H1 (cell line): ENCODE measurements around the gene HEPACAM. TPM values are rescaled to one million over a fixed set of nuclear protein-coding genes. Genes with fewer than 3 reads are reported as not detected.

Experiments
- NRF1 ChIP-seq: IDR thresholded peaks from 2 replicates; pipeline ENCODE4 v1.6.1; 2011; ENCODE audit warnings: mild to moderate bottlenecking, low read depth, low read length, improper control_type of control experiment
- polyA plus RNA-seq, 7 experiments: library from polyadenylated mRNA; depleted of rRNA in 3 of 7; stranded (reverse) in 5 of 7; unstranded in 2 of 7; fragments of >200 nt in 5 of 7; fragments of 200-250 nt in 2 of 7; gene quantifications; 1 replicate in 5 of 7; 2 replicates in 1 of 7; 4 replicates in 1 of 7; pipeline versions ENCODE4 v1.2.1 to v1.2.3, GENCODE V29; 2011 to 2013; ENCODE audit warnings: missing spikeins in 2 of 7, mixed read lengths in 2 of 7
- total RNA-seq: library from RNA; stranded (reverse); fragmentation: NEBNext Ultra II Directional; extraction: Animal tissue kit (Norgen Biotek cat#: 25700); gene quantifications from 2 replicates; pipeline ENCODE4 v1.2.1, GENCODE V29; 2021
- TF ChIP-seq, protein P1 (sequence below): IDR thresholded peaks from 2 replicates; pipeline ENCODE4 v1.6.1; 2011; ENCODE audit warnings: low read length, improper control_type of control experiment
- TF ChIP-seq, protein P2 (sequence below): fragments of 300-600 bp; sonication (generic); IDR thresholded peaks from 2 replicates; pipeline ENCODE4 v1.7.1; 2012; ENCODE audit warnings: low read length, moderate library complexity, mild to moderate bottlenecking, inconsistent platforms; ENCODE audit not compliant: insufficient replicate concordance

Gene HEPACAM
- total and polyA plus RNA-seq, 2 of the 8 experiments (the other 6 are each of a cell fraction or from before 2014, with no cell fraction given), result not detected

DNA sequence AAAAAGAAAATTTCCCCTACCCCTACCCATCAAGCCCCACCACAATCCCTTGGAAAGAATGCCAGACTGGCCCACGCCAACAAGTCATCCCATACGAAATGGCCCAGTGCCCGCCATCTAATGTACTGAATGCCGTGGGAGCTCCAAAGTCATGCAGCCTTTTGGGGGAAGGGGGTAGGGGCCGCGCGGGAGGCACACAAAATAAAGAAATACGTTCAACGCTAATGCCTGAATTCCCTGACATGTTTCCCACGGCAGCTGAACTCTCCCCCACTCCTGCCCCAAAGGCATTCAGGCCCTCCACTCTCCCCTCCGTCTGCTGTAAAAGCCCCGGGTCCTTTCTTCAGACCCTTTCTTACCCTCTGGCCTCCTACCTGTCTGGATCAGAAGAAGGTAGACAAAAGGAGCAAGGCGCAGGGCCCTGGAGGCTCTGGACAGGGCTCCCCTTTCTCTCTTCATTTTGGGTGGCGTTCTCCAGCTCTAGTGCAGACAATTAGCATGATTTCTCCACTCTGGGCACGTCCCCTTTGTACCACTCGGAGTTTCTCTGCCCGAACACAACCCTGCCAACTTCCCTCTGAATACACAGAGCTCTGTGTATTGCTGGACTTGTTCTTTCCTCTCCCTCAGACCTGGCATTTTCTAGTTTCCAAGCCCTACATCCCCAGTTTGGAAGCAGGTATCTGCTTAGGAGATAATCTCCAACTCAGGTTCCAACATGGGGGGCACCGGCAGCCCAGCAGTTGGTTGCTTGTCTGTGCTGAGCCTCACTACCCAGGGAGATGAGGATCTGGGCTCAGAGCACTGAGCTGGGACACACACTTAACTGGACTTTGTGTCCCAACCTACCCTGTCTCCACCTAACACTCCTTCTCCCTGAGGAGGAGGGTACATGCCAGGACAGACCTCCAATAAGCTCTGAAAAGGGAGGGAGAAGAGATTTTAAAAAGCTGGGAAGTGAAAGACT lies at the start of gene HEPACAM (continued):
- TF ChIP-seq, protein P1, sequence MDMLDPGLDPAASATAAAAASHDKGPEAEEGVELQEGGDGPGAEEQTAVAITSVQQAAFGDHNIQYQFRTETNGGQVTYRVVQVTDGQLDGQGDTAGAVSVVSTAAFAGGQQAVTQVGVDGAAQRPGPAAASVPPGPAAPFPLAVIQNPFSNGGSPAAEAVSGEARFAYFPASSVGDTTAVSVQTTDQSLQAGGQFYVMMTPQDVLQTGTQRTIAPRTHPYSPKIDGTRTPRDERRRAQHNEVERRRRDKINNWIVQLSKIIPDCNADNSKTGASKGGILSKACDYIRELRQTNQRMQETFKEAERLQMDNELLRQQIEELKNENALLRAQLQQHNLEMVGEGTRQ, result no peak
- TF ChIP-seq, protein P2, sequence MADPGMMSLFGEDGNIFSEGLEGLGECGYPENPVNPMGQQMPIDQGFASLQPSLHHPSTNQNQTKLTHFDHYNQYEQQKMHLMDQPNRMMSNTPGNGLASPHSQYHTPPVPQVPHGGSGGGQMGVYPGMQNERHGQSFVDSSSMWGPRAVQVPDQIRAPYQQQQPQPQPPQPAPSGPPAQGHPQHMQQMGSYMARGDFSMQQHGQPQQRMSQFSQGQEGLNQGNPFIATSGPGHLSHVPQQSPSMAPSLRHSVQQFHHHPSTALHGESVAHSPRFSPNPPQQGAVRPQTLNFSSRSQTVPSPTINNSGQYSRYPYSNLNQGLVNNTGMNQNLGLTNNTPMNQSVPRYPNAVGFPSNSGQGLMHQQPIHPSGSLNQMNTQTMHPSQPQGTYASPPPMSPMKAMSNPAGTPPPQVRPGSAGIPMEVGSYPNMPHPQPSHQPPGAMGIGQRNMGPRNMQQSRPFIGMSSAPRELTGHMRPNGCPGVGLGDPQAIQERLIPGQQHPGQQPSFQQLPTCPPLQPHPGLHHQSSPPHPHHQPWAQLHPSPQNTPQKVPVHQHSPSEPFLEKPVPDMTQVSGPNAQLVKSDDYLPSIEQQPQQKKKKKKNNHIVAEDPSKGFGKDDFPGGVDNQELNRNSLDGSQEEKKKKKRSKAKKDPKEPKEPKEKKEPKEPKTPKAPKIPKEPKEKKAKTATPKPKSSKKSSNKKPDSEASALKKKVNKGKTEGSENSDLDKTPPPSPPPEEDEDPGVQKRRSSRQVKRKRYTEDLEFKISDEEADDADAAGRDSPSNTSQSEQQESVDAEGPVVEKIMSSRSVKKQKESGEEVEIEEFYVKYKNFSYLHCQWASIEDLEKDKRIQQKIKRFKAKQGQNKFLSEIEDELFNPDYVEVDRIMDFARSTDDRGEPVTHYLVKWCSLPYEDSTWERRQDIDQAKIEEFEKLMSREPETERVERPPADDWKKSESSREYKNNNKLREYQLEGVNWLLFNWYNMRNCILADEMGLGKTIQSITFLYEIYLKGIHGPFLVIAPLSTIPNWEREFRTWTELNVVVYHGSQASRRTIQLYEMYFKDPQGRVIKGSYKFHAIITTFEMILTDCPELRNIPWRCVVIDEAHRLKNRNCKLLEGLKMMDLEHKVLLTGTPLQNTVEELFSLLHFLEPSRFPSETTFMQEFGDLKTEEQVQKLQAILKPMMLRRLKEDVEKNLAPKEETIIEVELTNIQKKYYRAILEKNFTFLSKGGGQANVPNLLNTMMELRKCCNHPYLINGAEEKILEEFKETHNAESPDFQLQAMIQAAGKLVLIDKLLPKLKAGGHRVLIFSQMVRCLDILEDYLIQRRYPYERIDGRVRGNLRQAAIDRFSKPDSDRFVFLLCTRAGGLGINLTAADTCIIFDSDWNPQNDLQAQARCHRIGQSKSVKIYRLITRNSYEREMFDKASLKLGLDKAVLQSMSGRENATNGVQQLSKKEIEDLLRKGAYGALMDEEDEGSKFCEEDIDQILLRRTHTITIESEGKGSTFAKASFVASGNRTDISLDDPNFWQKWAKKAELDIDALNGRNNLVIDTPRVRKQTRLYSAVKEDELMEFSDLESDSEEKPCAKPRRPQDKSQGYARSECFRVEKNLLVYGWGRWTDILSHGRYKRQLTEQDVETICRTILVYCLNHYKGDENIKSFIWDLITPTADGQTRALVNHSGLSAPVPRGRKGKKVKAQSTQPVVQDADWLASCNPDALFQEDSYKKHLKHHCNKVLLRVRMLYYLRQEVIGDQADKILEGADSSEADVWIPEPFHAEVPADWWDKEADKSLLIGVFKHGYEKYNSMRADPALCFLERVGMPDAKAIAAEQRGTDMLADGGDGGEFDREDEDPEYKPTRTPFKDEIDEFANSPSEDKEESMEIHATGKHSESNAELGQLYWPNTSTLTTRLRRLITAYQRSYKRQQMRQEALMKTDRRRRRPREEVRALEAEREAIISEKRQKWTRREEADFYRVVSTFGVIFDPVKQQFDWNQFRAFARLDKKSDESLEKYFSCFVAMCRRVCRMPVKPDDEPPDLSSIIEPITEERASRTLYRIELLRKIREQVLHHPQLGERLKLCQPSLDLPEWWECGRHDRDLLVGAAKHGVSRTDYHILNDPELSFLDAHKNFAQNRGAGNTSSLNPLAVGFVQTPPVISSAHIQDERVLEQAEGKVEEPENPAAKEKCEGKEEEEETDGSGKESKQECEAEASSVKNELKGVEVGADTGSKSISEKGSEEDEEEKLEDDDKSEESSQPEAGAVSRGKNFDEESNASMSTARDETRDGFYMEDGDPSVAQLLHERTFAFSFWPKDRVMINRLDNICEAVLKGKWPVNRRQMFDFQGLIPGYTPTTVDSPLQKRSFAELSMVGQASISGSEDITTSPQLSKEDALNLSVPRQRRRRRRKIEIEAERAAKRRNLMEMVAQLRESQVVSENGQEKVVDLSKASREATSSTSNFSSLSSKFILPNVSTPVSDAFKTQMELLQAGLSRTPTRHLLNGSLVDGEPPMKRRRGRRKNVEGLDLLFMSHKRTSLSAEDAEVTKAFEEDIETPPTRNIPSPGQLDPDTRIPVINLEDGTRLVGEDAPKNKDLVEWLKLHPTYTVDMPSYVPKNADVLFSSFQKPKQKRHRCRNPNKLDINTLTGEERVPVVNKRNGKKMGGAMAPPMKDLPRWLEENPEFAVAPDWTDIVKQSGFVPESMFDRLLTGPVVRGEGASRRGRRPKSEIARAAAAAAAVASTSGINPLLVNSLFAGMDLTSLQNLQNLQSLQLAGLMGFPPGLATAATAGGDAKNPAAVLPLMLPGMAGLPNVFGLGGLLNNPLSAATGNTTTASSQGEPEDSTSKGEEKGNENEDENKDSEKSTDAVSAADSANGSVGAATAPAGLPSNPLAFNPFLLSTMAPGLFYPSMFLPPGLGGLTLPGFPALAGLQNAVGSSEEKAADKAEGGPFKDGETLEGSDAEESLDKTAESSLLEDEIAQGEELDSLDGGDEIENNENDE, result no peak
- no peak for TF ChIP-seq NRF1
